HS-5 (cell line): ENCODE data around the gene NRP2.

Experiments used
- DNase-seq: peaks from one replicate; pipeline ENCODE4 v3.0.0-alpha.2; 2012; ENCODE audit warnings: low read depth

The NRP2 gene

GRCh38 chr2:205807229-205807628 is 124.9 kb downstream of the NRP2 start:
- DNase-seq: no peak

DNA sequence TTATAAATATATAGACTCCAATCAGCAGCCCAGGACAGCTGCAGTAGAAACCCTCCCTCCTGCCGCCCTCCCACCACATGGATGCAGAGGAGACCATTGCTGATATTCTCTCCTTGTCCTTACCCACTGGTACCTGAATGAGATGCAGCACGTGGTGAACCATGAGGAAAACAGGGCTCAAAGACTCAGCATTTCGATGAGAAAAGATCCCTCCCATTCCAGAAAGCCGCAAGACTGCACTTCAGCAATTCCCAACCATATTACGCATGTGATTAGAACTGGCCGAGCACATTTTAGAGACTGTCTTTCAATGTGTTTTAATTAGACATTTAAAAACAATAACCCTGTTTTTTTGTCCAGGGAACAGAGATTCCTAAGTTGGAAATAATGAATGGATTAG is 125.5 kb downstream of the NRP2 start:
- DNase-seq: no peak

DNA sequence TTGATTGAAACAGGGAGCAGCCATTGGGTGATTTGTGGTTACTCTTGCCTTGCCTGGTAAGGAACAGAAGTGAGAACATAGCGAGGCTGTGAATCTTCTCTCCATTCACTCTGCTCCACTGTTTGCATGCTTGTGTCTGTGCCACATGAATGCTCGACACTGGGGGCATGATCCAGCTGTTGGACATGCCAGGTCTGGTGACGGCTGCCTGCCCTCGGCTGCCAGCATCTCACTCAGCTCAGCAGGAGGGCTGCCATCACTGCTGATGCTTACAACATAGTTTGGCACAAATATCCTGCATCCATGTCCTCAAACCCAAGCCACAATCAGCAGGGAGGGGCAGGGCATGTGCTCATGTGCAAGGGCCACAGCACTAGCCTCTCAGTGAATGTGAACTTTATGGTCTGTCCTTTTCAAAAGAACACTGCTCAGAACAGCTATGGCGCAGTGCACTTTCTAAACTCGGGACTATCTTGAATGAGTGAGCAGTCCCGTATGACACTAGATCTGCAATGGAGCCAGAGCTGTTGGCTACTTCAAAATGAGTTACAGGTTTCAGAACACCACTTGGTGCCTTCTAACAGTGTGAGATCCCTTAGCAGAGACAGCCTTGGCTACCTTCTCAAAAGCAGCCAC is 126.3 kb downstream of the NRP2 start:
- no peak for DNase-seq

GRCh38 chr2:205811387-205811786 is 129.1 kb downstream of the NRP2 start:
- DNase-seq: no peak

- no peak for DNase-seq
Observed at GRCh38 chr2:205814039-205814364, 131.7 kb downstream of the NRP2 start.

GRCh38 chr2:205815673-205816072 is 133.4 kb downstream of the NRP2 start:
- DNase-seq: no peak

- no peak for DNase-seq
Observed at GRCh38 chr2:205816268-205816667, 134.0 kb downstream of the NRP2 start.

- DNase-seq: peak; percentile 51
Observed at GRCh38 chr2:205822579-205822978, 140.3 kb downstream of the NRP2 start.

- DNase-seq: no peak
Observed at GRCh38 chr2:205827809-205828365, 145.6 kb downstream of the NRP2 start.

DNA sequence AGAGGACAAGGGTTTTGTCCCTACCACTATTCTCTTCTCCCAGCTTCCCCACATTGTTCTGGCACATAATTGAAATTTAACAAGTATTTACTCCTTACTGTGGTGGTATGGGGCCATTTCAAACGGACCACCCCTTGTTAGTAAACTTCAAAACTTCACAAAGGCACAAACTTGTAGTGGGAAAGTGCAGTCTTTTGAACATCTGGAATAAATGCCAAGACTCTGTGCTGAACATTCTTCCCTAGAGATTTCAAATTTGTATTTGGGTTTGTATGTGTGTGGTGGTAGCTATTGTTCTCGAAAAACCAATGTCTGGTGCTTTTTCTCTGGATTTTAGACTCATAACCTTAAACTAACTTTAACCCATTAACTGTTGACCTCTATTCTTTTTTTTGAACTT is 151.6 kb downstream of the NRP2 start:
- DNase-seq: no peak

- DNase-seq: no peak
Observed at GRCh38 chr2:205834796-205835195, 152.5 kb downstream of the NRP2 start.

- DNase-seq: no peak
Observed at GRCh38 chr2:205835251-205835791, 153.0 kb downstream of the NRP2 start.

- no peak for DNase-seq
Observed at GRCh38 chr2:205835923-205836322, 153.6 kb downstream of the NRP2 start.

DNA sequence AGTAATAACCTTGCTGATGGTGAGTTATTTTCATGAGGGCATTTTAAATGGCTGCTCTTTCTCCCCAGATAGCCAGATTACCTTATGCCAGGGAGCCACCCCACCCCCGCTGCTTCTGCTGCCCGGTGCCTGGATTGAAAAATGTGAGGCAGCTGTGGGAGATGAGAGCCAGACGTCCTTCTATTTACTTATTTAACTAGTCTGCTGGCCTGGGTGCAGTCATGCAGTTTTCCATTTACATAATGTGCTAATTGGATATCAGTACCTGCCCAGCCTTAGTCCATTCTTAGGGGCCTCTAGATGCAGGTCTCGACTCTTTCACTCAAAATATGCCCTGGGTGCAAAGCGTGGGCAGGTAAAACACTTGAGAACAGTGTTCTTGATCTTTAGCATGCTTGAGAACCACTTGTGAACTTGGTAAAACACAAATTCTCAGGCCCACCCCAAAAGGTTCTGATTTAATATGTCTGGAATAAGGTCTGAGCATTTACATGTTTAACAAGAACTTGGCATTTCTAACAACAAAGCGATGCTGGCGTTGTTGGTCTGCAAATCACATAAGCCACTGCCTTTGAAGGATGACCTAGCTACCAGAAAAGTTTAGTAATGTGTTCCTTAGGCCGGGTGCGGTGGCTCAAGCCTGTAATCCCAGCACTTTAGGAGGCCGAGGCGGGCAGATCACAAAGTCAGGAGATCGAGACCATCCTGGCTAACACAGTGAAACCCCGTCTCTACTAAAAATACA is 154.3 kb downstream of the NRP2 start:
- DNase-seq: no peak

- DNase-seq: no peak
Observed at GRCh38 chr2:205837663-205838062, 155.4 kb downstream of the NRP2 start.

GRCh38 chr2:205845446-205845845 is 163.1 kb downstream of the NRP2 start:
- no peak for DNase-seq
